ENCODE measurements around the gene SRF.

Gene SRF

GRCh38 chr6:43219814-43220213, 48.7 kb downstream of the SRF start:
- no peaks in the 10 kb centered on the region for H3K27me3 ChIP-seq (replicated peaks; ENCODE audit: control insufficient read depth, insufficient read depth, low read length)
- H3K4me3 ChIP-seq (replicated peaks; ENCODE audit: low read depth, low read length): no peak overlapping the region
- H3K36me3 ChIP-seq (ENCODE audit: control insufficient read depth, insufficient read depth, low read length): peaks cover 42% of the 10 kb centered on the region
- DNase-seq (ENCODE audit: extremely low read depth, insufficient read length): no peak
- TF ChIP-seq, protein P1, sequence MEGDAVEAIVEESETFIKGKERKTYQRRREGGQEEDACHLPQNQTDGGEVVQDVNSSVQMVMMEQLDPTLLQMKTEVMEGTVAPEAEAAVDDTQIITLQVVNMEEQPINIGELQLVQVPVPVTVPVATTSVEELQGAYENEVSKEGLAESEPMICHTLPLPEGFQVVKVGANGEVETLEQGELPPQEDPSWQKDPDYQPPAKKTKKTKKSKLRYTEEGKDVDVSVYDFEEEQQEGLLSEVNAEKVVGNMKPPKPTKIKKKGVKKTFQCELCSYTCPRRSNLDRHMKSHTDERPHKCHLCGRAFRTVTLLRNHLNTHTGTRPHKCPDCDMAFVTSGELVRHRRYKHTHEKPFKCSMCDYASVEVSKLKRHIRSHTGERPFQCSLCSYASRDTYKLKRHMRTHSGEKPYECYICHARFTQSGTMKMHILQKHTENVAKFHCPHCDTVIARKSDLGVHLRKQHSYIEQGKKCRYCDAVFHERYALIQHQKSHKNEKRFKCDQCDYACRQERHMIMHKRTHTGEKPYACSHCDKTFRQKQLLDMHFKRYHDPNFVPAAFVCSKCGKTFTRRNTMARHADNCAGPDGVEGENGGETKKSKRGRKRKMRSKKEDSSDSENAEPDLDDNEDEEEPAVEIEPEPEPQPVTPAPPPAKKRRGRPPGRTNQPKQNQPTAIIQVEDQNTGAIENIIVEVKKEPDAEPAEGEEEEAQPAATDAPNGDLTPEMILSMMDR (IDR thresholded peaks at IDR 0.05; ENCODE audit: insufficient read depth, low read length, poor library complexity, severe bottlenecking): no peak

GRCh38 chr6:43220439-43220951, 49.4 kb downstream of the SRF start:
- TF ChIP-seq, protein P1 (IDR thresholded peaks at IDR 0.05; ENCODE audit: insufficient read depth, low read length, poor library complexity, severe bottlenecking): no peak
- peaks cover 39% of the 10 kb centered on the region for H3K36me3 ChIP-seq (ENCODE audit: control insufficient read depth, insufficient read depth, low read length)
- DNase-seq (ENCODE audit: extremely low read depth, insufficient read length): no peak

DNA sequence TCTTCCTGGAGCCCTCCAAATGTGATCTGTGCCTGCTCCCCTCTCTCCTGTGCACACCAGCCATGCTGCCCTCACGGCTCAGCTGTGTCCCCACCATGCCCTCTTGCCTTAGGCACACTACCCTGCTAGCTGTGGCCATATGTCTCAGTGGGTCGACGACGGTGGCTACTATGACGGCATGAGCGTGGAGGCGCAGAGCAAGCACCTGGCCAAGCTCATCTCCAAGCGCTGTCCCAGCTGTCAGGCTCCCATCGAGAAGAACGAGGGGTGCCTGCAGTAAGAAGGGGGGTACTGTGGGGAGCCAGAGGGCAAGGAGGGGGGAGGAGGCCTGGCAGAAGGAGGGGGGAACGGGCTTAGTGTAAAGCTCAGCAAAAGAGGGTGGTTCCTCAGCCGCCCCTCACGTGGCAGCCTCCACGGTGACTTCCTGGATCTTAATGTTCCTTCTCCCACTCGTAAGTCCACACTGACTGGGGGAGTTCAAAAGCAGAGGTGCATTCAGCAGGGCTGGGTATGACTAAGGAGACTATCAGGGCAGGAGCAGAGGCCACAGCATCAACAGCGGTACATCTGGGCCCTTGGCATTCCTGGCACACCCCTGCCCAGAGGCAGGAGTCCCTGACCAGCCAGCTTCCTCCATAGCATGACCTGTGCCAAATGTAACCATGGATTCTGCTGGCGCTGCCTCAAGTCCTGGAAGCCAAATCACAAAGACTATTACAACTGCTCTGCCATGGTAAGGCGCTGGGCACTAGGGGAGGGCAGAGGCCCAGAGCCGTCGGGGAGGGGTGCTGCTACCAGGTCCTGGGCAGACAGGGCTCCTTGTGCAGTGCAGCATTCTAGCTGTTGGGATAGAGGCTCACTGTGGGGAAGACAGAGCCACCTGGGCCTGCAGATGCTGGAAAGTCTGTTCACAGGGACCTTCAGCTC, 50.2 kb downstream of the SRF start:
- DNase-seq (ENCODE audit: extremely low read depth, insufficient read length): no peak
- Histone ChIP-seq H3K36me3 (ENCODE audit: control insufficient read depth, insufficient read depth, low read length) (peaks cover 38% of the 10 kb centered on the region), H3K4me3 (replicated peaks; ENCODE audit: low read depth, low read length) (no peak overlapping the region), H3K27me3 (replicated peaks; ENCODE audit: control insufficient read depth, insufficient read depth, low read length) (no peaks in the 10 kb centered on the region)
- TF ChIP-seq, protein P1 (IDR thresholded peaks at IDR 0.05; ENCODE audit: insufficient read depth, low read length, poor library complexity, severe bottlenecking): no peak

More at GRCh38 chr6:43220439-43220951, 49.4 kb downstream of the SRF start:
- no peak overlapping the region for H3K4me3 ChIP-seq (replicated peaks; ENCODE audit: low read depth, low read length)
- no peaks in the 10 kb centered on the region for H3K27me3 ChIP-seq (replicated peaks; ENCODE audit: control insufficient read depth, insufficient read depth, low read length)

DNA sequence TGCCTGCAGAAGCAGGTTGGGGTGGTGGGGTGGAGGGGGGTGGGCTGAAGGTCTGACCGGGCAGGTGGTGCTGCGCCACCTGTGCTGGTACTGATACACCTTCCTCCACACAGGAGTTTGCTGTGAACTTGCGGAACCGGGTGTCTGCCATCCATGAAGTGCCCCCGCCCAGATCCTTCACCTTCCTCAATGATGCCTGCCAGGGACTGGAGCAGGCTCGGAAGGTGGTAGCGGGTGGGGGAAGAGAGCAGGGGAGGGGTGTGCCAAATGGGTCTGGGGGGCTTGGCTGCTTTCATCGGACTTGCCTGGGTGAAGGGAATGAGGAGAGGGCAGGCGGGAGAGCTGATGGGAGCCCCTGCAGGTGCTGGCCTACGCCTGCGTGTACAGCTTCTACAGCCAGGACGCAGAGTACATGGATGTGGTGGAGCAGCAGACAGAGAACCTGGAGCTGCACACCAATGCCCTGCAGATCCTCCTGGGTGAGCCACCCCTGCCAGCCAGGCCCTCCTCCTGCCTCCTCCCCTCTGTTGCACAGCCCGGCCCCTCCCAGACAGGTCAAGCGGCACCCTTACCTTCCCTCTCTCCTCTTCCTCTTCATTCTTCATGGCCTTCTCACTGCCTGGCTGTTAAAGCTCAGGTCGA, 51.5 kb downstream of the SRF start:
- Histone ChIP-seq H3K27me3 (replicated peaks; ENCODE audit: control insufficient read depth, insufficient read depth, low read length) (no peaks in the 10 kb centered on the region), H3K36me3 (ENCODE audit: control insufficient read depth, insufficient read depth, low read length) (peaks cover 33% of the 10 kb centered on the region), H3K4me3 (replicated peaks; ENCODE audit: low read depth, low read length) (no peak overlapping the region)
- TF ChIP-seq, protein P1 (IDR thresholded peaks at IDR 0.05; ENCODE audit: insufficient read depth, low read length, poor library complexity, severe bottlenecking): no peak
- no peak for DNase-seq (ENCODE audit: extremely low read depth, insufficient read length)

DNA sequence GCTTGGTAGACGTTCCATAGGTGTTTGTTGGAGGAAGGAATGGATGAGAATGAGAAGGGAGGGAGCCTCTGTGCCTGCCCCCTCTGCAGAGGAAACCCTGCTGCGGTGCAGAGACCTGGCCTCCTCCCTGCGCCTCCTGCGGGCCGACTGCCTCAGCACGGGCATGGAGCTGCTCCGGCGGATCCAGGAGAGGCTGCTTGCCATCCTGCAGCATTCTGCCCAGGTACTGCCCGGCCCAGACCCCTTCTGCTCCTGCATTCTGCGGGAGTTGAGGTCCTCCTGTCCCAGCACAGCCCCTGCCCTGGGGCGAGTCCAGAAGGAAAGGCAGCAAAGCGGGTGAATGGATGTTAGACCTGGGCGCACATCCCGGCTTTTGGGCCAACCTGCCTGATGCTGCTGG, 52.1 kb downstream of the SRF start:
- H3K36me3 ChIP-seq (ENCODE audit: control insufficient read depth, insufficient read depth, low read length): peaks cover 33% of the 10 kb centered on the region
- TF ChIP-seq, protein P1 (IDR thresholded peaks at IDR 0.05; ENCODE audit: insufficient read depth, low read length, poor library complexity, severe bottlenecking): no peak
- DNase-seq (ENCODE audit: extremely low read depth, insufficient read length): no peak
- no peak overlapping the region for H3K4me3 ChIP-seq (replicated peaks; ENCODE audit: low read depth, low read length)
- H3K27me3 ChIP-seq (replicated peaks; ENCODE audit: control insufficient read depth, insufficient read depth, low read length): no peaks in the 10 kb centered on the region
